ENCODE measurements around the gene NDFIP1. TPM values are rescaled to one million over a fixed set of nuclear protein-coding genes. Genes with fewer than 3 reads are reported as not detected.

Gene NDFIP1
- total and polyA plus RNA-seq, 2 of the 13 experiments (the other 11 are each of a cell fraction or from before 2014, with no cell fraction given): 12.4 to 15.7 TPM

DNA sequence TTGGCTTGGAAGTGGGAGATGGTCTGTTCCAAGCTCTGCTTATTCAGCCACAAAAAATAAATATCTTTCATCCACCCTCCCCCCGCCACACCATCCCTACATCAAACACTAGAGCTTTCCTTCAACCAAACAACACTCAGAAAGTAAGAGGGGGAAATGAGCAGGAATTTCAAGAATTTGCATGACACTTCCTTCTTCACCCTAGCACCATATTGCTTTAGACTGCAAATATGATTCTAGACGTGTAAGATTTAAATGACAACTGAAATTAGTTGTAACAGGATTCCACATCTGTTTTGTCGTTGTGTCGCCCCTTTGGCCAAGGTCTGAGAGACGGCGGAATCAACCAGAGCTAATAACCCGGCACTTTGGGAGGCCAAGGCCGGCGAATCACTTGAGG, 88.5 kb downstream of the NDFIP1 start:
- Histone ChIP-seq H3K4me2 (ENCODE audit: low read depth, low read length) (no peak overlapping the region), H3K79me2 (ENCODE audit: insufficient read depth, low read length) (no peaks in the 10 kb centered on the region), H3K4me1 (ENCODE audit: insufficient read depth, low read length) (peaks cover 19% of the 10 kb centered on the region), H2AFZ (ENCODE audit: low read length) (no peak overlapping the region), H3K9me3 (ENCODE audit: low read length) (no peaks in the 10 kb centered on the region), H4K20me1 (ENCODE audit: insufficient read depth, low read length) (no peaks in the 10 kb centered on the region), H3K36me3 (replicated peaks in 1 of 2; ENCODE audit: control insufficient read depth in 1 of 2, insufficient read depth in 2 of 2, low read length in 2 of 2) (no peaks in the 10 kb centered on the region), H3K4me3 (replicated peaks in 1 of 3; ENCODE audit: insufficient read depth in 1 of 3, low read depth in 2 of 3, low read length in 3 of 3) (no peak overlapping the region), H3K27me3 (ENCODE audit: control insufficient read depth in 1 of 2, insufficient read depth in 2 of 2, low read length in 2 of 2) (peaks cover 0 to 14% of the 10 kb centered on the region in 2 experiments; a peak in 2 of 5 replicates), H3K27ac (ENCODE audit: extremely low read length, insufficient read depth, low read length) (no peak overlapping the region), H3K9ac (ENCODE audit: insufficient read depth, low read depth, low read length) (no peak overlapping the region)
- in situ Hi-C loops (cut with HindIII; ENCODE audit: extremely low pct_ligation_motif_present, low pct_unique_long_range_greater_than_20kb): no loop called here
- no TSS peak for BruUV-seq (replicated peaks)
- DNase-seq (ENCODE audit: low spot score) (no peak), ATAC-seq (no peak), FAIRE-seq (no peak)
- POLR2A ChIA-PET: no interaction called here
- intact Hi-C loops (cut with micrococcal nuclease; ENCODE audit: unreplicated experiment): no loop called here
- TF ChIP-seq FOXM1 (CRISPR knock-in tag; IDR thresholded peaks at IDR 0.05) (no peak), TBP (CRISPR knock-in tag; IDR thresholded peaks at IDR 0.05) (no peak), ZNF263 (CRISPR knock-in tag; IDR thresholded peaks at IDR 0.05) (no peak), ZNF7 (CRISPR knock-in tag; IDR thresholded peaks at IDR 0.05) (no peak), THYN1 (CRISPR knock-in tag; IDR thresholded peaks at IDR 0.05; ENCODE audit: borderline replicate concordance, low read depth) (no peak), ZNF446 (CRISPR knock-in tag; IDR thresholded peaks at IDR 0.05) (no peak)
- TF ChIP-seq, protein P1, sequence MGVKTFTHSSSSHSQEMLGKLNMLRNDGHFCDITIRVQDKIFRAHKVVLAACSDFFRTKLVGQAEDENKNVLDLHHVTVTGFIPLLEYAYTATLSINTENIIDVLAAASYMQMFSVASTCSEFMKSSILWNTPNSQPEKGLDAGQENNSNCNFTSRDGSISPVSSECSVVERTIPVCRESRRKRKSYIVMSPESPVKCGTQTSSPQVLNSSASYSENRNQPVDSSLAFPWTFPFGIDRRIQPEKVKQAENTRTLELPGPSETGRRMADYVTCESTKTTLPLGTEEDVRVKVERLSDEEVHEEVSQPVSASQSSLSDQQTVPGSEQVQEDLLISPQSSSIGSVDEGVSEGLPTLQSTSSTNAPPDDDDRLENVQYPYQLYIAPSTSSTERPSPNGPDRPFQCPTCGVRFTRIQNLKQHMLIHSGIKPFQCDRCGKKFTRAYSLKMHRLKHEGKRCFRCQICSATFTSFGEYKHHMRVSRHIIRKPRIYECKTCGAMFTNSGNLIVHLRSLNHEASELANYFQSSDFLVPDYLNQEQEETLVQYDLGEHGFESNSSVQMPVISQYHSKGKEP (CRISPR knock-in tag; IDR thresholded peaks at IDR 0.05): no peak
- TF ChIP-seq, protein P2, sequence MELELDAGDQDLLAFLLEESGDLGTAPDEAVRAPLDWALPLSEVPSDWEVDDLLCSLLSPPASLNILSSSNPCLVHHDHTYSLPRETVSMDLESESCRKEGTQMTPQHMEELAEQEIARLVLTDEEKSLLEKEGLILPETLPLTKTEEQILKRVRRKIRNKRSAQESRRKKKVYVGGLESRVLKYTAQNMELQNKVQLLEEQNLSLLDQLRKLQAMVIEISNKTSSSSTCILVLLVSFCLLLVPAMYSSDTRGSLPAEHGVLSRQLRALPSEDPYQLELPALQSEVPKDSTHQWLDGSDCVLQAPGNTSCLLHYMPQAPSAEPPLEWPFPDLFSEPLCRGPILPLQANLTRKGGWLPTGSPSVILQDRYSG (CRISPR knock-in tag; IDR thresholded peaks at IDR 0.05): no peak
- TF ChIP-seq, protein P3, sequence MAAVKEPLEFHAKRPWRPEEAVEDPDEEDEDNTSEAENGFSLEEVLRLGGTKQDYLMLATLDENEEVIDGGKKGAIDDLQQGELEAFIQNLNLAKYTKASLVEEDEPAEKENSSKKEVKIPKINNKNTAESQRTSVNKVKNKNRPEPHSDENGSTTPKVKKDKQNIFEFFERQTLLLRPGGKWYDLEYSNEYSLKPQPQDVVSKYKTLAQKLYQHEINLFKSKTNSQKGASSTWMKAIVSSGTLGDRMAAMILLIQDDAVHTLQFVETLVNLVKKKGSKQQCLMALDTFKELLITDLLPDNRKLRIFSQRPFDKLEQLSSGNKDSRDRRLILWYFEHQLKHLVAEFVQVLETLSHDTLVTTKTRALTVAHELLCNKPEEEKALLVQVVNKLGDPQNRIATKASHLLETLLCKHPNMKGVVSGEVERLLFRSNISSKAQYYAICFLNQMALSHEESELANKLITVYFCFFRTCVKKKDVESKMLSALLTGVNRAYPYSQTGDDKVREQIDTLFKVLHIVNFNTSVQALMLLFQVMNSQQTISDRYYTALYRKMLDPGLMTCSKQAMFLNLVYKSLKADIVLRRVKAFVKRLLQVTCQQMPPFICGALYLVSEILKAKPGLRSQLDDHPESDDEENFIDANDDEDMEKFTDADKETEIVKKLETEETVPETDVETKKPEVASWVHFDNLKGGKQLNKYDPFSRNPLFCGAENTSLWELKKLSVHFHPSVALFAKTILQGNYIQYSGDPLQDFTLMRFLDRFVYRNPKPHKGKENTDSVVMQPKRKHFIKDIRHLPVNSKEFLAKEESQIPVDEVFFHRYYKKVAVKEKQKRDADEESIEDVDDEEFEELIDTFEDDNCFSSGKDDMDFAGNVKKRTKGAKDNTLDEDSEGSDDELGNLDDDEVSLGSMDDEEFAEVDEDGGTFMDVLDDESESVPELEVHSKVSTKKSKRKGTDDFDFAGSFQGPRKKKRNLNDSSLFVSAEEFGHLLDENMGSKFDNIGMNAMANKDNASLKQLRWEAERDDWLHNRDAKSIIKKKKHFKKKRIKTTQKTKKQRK (IDR thresholded peaks at IDR 0.05; ENCODE audit: low read length): no peak
- TF ChIP-seq, protein P4, sequence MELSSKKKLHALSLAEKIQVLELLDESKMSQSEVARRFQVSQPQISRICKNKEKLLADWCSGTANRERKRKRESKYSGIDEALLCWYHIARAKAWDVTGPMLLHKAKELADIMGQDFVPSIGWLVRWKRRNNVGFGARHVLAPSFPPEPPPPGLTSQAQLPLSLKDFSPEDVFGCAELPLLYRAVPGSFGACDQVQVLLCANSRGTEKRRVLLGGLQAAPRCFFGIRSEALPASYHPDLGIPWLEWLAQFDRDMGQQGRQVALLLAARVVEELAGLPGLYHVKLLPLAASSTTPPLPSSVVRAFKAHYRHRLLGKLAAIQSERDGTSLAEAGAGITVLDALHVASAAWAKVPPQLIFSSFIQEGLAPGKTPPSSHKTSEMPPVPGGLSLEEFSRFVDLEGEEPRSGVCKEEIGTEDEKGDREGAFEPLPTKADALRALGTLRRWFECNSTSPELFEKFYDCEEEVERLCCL (CRISPR knock-in tag; IDR thresholded peaks at IDR 0.05; ENCODE audit: borderline replicate concordance): no peak
- TF ChIP-seq, protein P5, sequence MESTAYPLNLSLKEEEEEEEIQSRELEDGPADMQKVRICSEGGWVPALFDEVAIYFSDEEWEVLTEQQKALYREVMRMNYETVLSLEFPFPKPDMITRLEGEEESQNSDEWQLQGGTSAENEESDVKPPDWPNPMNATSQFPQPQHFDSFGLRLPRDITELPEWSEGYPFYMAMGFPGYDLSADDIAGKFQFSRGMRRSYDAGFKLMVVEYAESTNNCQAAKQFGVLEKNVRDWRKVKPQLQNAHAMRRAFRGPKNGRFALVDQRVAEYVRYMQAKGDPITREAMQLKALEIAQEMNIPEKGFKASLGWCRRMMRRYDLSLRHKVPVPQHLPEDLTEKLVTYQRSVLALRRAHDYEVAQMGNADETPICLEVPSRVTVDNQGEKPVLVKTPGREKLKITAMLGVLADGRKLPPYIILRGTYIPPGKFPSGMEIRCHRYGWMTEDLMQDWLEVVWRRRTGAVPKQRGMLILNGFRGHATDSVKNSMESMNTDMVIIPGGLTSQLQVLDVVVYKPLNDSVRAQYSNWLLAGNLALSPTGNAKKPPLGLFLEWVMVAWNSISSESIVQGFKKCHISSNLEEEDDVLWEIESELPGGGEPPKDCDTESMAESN (CRISPR knock-in tag; conservative IDR thresholded peaks at IDR 0.05): no peak
- WGBS (ENCODE audit: low lambda C conversion rate): 42% methylated on average over 9 of the region's 9 CpGs
- CTCF ChIA-PET (ENCODE audit: low intra/inter-chr PET ratio, low total read pairs): no interaction called here
